SK-N-SH (cell line): ENCODE results near the gene NAALADL1. TPM values are rescaled to one million over a fixed set of nuclear protein-coding genes. Genes with fewer than 3 reads are reported as not detected.

Experiments used
- CTCF ChIA-PET: fragments of 300-600, 350-600 bp; formaldehyde crosslinking; extraction: SDS; loops from one replicate; lab custom pipeline; 2021; lab: Yijun Ruan, JAX
- POLR2A ChIA-PET: fragments of 350-600 bp; sonication (Branson Sonifier 250); formaldehyde crosslinking; extraction: SDS; loops from one replicate; lab custom pipeline; 2020; ENCODE audit warnings: antibody characterized with exemption, inconsistent platforms; lab: Yijun Ruan, JAX
- DNase-seq: peaks from one replicate; pipeline ENCODE4 v3.0.0; 2012
- H2AFZ ChIP-seq: fragments of 200-600 bp; sonication (generic); 2 replicates; pipeline ENCODE4 v1.8.1; 2016; ENCODE audit warnings: antibody characterized with exemption, mild to moderate bottlenecking, low read depth
- H3F3A ChIP-seq: fragments of 200-600 bp; sonication (generic); replicated peaks from 2 replicates; pipeline ENCODE3; 2016; ENCODE audit warnings: antibody characterized with exemption, mild to moderate bottlenecking; ENCODE audit not compliant: insufficient read depth
- H3K27ac ChIP-seq, 2 experiments: fragments of 200-500 bp in 1 of 2; fragments of 200-600 bp in 1 of 2; sonication (Bioruptor generic) in 1 of 2; sonication (generic), shearing (Covaris generic) in 1 of 2; 2 replicates each; pipeline versions ENCODE4 v1.5.1 to v1.6.1; 2014 to 2016; ENCODE audit warnings: low read depth in 2 of 2, inconsistent platforms in 1 of 2, low read length in 1 of 2, mild to moderate bottlenecking in 1 of 2, mixed read lengths in 1 of 2
- H3K27me3 ChIP-seq: fragments of 200-600 bp; sonication (generic), shearing (Covaris generic); 2 replicates; pipeline ENCODE4 v1.6.1; 2016; ENCODE audit warnings: mixed run types; ENCODE audit not compliant: insufficient read depth
- H3K36me3 ChIP-seq, 2 experiments: fragments of 200-500 bp in 1 of 2; fragments of 200-600 bp in 1 of 2; sonication (Bioruptor generic) in 1 of 2; sonication (generic) in 1 of 2; replicated peaks in 1 of 2; 2 replicates each; pipeline versions ENCODE3 to v1.5.1; 2014 to 2016; ENCODE audit warnings: low read length in 1 of 2, mild to moderate bottlenecking in 1 of 2; ENCODE audit not compliant: insufficient read depth in 2 of 2, control insufficient read depth in 1 of 2
- H3K4me1 ChIP-seq, 2 experiments: fragments of 200-500 bp in 1 of 2; fragments of 200-600 bp in 1 of 2; sonication (Bioruptor generic) in 1 of 2; sonication (generic), shearing (Covaris generic) in 1 of 2; 2 replicates each; pipeline versions ENCODE4 v1.5.1 to v1.6.1; 2014 to 2016; ENCODE audit warnings: low read depth in 1 of 2, low read length in 1 of 2, mixed run types in 1 of 2; ENCODE audit not compliant: insufficient read depth in 2 of 2, control insufficient read depth in 1 of 2
- H3K4me2 ChIP-seq: fragments of 200-600 bp; sonication (generic), shearing (Covaris generic); 2 replicates; pipeline ENCODE4 v1.6.1; 2017; ENCODE audit warnings: mixed run types
- H3K4me3 ChIP-seq, 2 experiments: fragments of 200-500 bp in 1 of 2; fragments of 200-600 bp in 1 of 2; sonication (Bioruptor generic) in 1 of 2; sonication (generic), shearing (Covaris generic) in 1 of 2; 2 replicates each; pipeline versions ENCODE4 v1.5.1 to v1.8.1; 2014 to 2016; ENCODE audit warnings: low read depth in 2 of 2, inconsistent platforms in 1 of 2, low read length in 1 of 2, mild to moderate bottlenecking in 1 of 2, mixed read lengths in 1 of 2, moderate library complexity in 1 of 2
- H3K79me2 ChIP-seq: fragments of 200-600 bp; sonication (generic); 2 replicates; pipeline ENCODE4 v1.8.1; 2017; ENCODE audit warnings: mild to moderate bottlenecking; ENCODE audit not compliant: insufficient read depth
- H3K9ac ChIP-seq: fragments of 200-600 bp; sonication (generic); 2 replicates; pipeline ENCODE4 v1.6.1; 2017; ENCODE audit warnings: mixed run types
- H3K9me2 ChIP-seq: fragments of 200-600 bp; sonication (generic); 2 replicates; pipeline ENCODE4 v1.6.1; 2017; ENCODE audit warnings: mixed run types
- H3K9me3 ChIP-seq: fragments of 200-600 bp; sonication (generic); 2 replicates; pipeline ENCODE4 v1.6.1; 2017; ENCODE audit warnings: mixed run types, mild to moderate bottlenecking, moderate library complexity
- H4K20me1 ChIP-seq: fragments of 200-600 bp; sonication (generic); 2 replicates; pipeline ENCODE4 v1.6.1; 2017; ENCODE audit warnings: mild to moderate bottlenecking, mixed run types; ENCODE audit not compliant: insufficient read depth
- CHD2 ChIP-seq: fragments of 150-350 bp; IDR thresholded peaks from 2 replicates; pipeline ENCODE4 v1.6.1; 2018; ENCODE audit warnings: low read length; ENCODE audit not compliant: partially characterized antibody
- CTCF ChIP-seq: fragments of 200-600 bp; sonication (generic); IDR thresholded peaks from 2 replicates; pipeline ENCODE4 v1.6.1; 2017; ENCODE audit warnings: antibody characterized with exemption, mild to moderate bottlenecking, moderate library complexity
- EP300 ChIP-seq, 2 experiments: IDR thresholded peaks; 2 replicates each; pipeline versions ENCODE4 v1.4.0 to v1.6.1; 2012; ENCODE audit warnings: borderline replicate concordance in 1 of 2, low read depth in 1 of 2, low read length in 1 of 2
- FOSL2 ChIP-seq: IDR thresholded peaks from 2 replicates; pipeline ENCODE4 v1.4.0; 2012; ENCODE audit warnings: low read depth, mild to moderate bottlenecking, moderate library complexity, borderline replicate concordance
- FOXJ3 ChIP-seq: sonication (generic); formaldehyde crosslinking; IDR thresholded peaks from 2 replicates; pipeline ENCODE4 v1.5.1; 2020; ENCODE audit warnings: mild to moderate bottlenecking, missing genetic modification reagents
- MAX ChIP-seq: IDR thresholded peaks from 2 replicates; pipeline ENCODE4 v1.4.0; 2012; ENCODE audit warnings: low read depth
- MEF2A ChIP-seq: IDR thresholded peaks from 2 replicates; pipeline ENCODE4 v1.4.0; 2012; ENCODE audit warnings: low read depth, borderline replicate concordance
- RCOR1 ChIP-seq: fragments of 150-350 bp; IDR thresholded peaks from 2 replicates; pipeline ENCODE4 v1.6.1; 2017; ENCODE audit warnings: antibody characterized with exemption, low read length
- TCF12 ChIP-seq: IDR thresholded peaks from 2 replicates; pipeline ENCODE4 v1.4.0; 2012
- TEAD4 ChIP-seq: IDR thresholded peaks from 2 replicates; pipeline ENCODE4 v1.4.0; 2012; ENCODE audit warnings: mild to moderate bottlenecking, borderline replicate concordance; ENCODE audit not compliant: insufficient read depth
- WGBS: methylation state at CpG from one replicate; pipeline ENCODE4 v1.1.6; 2017; ENCODE audit warnings: low lambda C conversion rate; 5-methylcytosine and 5-hydroxymethylcytosine counted together
- polyA plus RNA-seq, 3 experiments: library from polyadenylated mRNA; depleted of rRNA; stranded (reverse); fragments of >200 nt; gene quantifications; 2 replicates each; pipeline ENCODE4 v1.2.3, GENCODE V29; 2012

NAALADL1 gene
- polyA plus RNA-seq, 1 of the 3 experiments (the other 2 are of a cell fraction), result not detected

DNA sequence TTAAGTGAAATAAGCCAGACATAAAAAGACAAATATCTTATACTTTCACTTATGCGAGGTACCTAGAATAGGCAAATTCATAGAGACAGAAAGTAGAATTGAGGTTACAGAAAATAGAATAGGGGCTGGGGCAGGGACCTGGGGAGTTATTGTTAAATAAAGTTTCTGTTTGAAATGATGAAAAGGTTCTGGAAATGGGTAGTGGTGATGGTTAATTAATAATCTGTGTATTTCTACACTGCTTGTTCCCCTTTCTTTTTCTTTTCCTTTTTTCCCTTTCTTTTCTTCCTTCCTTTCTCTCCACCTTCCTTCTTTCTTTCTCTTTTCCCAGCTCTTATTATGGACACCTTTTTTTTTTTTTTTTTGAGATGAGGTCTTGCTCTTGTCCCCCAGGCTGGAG lies 2.8 kb downstream of the NAALADL1 start:
- H3K4me3 ChIP-seq, result no peak overlapping the region
- H3K9ac ChIP-seq, result no peak overlapping the region
- H4K20me1 ChIP-seq, result no peaks in the 10 kb centered on the region
- H3K4me2 ChIP-seq, result no peak overlapping the region
- H3K4me1 ChIP-seq, result no peaks in the 10 kb centered on the region
- no peak overlapping the region for H2AFZ ChIP-seq
- H3K27ac ChIP-seq, result no peak overlapping the region
- WGBS, result 17% methylated on average over 1 of the region's 1 CpG
- H3K36me3 ChIP-seq, result no peaks in the 10 kb centered on the region
- POLR2A ChIA-PET, result interaction anchor here (0.7 kb wide), 1 partner anchor 333 kb away, joined by 4 read pairs; no protein-coding TSS in a partner anchor
- no peaks in the 10 kb centered on the region for H3K79me2 ChIP-seq
- TF ChIP-seq MEF2A (no peak), FOSL2 (no peak), FOXJ3 (no peak), TCF12 (no peak), EP300 (IDR thresholded peaks at IDR 0.05; ENCODE audit: borderline replicate concordance in 1 of 2, low read depth in 1 of 2, low read length in 1 of 2) (no peak), TEAD4 (no peak), RCOR1 (no peak), CHD2 (no peak)
- no peaks in the 10 kb centered on the region for H3K9me3 ChIP-seq
- DNase-seq, result no peak
- CTCF ChIA-PET, result interaction anchor here (1.2 kb wide), 1 partner anchor 56 kb away, joined by 3 read pairs; the partner anchor contains the start of gene TM7SF2
- no peaks in the 10 kb centered on the region for H3K27me3 ChIP-seq
- H3K9me2 ChIP-seq, result no peaks in the 10 kb centered on the region
- peaks cover 3% of the 10 kb centered on the region for H3F3A ChIP-seq

- whole genome bisulfite sequencing, result 65% methylated on average over 8 of the region's 8 CpGs
- H3F3A ChIP-seq, result peaks cover 3% of the 10 kb centered on the region
- no peaks in the 10 kb centered on the region for H3K9me3 ChIP-seq
- H2AFZ ChIP-seq, result no peak overlapping the region
- H3K36me3 ChIP-seq, result no peaks in the 10 kb centered on the region
- H3K4me3 ChIP-seq, result no peak overlapping the region
- no peak overlapping the region for H3K4me2 ChIP-seq
- no peak overlapping the region for H3K27ac ChIP-seq
- H4K20me1 ChIP-seq, result no peaks in the 10 kb centered on the region
- ChIA-PET POLR2A (no interaction called here), CTCF (interaction anchor here (1.0 to 1.2 kb wide), 2 partner anchors 40 to 65 kb away, joined by 3 to 4 read pairs; partner anchors contain the start of gene ARL2)
- no peaks in the 10 kb centered on the region for H3K79me2 ChIP-seq
- no peaks in the 10 kb centered on the region for H3K27me3 ChIP-seq
- H3K9me2 ChIP-seq, result no peaks in the 10 kb centered on the region
- no peak for DNase-seq
- TF ChIP-seq FOXJ3, result no peak
- TF ChIP-seq CTCF, result no peak
- no peak for TF ChIP-seq MAX
- H3K9ac ChIP-seq, result no peak overlapping the region
- no peaks in the 10 kb centered on the region for H3K4me1 ChIP-seq
These were observed 4.4 kb downstream of the NAALADL1 start for GRCh38 chr11:65053827-65054508.
